Brain pericyte (primary cell): Measurements from ENCODE around the gene MPLKIP.
"Not testable (repeated sequence)": the region's sequence is repeated elsewhere in the genome, so short reads cannot be mapped to it uniquely, and the experiment has no call there.

Experiments used
- DNase-seq: peaks from one replicate; pipeline ENCODE4 v3.0.0-alpha.2; 2012; ENCODE audit warnings: low read depth, low spot score

Gene MPLKIP

DNA sequence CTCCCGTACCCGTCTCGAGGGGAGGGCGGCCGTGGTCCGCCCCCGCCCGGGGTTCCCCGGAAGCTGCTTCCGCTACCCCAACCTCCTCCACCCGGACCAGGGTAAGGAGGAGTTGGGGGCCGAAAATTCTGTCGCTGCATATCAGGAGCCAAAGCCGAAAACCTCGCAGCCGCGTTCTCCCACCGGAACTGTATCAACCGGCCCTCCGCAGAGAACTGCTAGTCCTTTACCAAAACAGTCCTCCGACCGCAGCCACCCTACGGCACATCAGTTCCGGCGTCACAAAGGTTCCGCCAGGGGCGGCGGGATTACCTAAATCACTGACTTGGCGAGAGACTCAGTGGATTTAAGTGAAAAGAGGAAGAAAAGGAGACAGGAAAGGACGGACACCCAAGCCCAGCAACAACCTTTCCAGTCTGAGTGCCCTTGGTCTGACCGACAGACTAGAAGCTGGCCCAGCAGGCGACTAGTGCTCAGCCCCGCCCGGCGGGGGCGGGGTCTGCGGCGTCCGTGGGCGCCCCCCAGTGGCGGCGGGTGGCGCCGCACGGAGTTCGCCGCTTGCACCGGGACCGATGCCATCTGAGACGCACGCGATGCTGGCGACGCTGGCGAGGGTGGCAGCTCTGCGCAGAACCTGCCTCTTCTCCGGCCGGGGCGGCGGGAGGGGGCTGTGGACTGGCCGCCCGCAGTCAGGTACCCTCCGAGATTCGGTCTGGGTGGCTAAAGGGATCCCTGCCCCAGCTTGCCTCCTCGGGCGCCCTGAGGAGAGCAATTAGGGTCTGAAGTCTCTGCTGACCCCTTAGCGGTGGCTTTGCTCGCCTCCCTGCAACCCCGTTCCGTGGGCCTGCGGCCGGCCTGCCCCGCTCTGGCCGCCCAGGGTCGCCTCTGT lies at the start of gene MPLKIP, which contains the start of gene SUGCT:
Gene MPLKIP (minus strand): TSS at position 195 of the 889 bp plus-strand sequence. CDS start 55 bp downstream, at position 140.
Gene SUGCT (plus strand): TSS at position 578 of the 889 bp plus-strand sequence.
- peak; percentile 84 for DNase-seq

DNA sequence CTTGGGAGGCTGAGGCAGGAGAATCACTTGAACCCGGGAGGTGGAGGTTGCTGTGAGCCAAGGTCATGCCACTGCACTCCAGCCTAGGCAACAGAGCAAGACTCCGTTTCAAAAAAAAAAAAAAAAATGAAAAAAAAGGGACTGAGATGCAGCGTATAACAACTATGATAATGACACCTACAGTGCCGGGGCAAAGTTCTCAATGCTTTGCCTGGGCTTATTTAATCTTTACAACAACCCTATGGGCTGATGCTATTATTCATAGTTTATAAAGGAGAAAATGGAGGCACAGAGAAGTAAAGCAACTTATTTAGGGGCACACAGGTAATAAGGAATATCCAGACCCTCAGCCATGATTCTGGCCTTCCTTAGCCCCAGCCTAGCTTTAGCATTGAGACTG lies 48.0 kb upstream of the MPLKIP start:
- DNase-seq, result no peak

DNA sequence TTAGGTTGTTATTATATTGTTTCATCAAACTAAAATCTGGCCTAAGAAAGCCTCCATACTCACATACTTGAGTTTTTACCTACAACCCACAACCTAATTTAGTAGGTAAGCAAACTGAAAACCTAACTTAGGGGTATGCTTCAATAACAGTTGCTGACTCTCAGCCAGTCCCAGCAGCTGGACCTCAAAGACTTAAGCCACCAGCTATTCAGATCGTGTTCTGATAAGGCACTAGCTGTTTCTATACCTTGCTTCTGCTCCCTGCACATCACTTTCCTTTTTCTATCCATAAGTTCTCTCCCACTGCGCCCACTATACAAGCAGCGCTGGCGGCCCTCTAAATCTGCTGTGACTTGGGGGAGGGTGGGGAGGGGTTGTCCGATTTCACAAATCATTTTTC lies 42.6 kb upstream of the MPLKIP start:
- DNase-seq, result no peak

DNA sequence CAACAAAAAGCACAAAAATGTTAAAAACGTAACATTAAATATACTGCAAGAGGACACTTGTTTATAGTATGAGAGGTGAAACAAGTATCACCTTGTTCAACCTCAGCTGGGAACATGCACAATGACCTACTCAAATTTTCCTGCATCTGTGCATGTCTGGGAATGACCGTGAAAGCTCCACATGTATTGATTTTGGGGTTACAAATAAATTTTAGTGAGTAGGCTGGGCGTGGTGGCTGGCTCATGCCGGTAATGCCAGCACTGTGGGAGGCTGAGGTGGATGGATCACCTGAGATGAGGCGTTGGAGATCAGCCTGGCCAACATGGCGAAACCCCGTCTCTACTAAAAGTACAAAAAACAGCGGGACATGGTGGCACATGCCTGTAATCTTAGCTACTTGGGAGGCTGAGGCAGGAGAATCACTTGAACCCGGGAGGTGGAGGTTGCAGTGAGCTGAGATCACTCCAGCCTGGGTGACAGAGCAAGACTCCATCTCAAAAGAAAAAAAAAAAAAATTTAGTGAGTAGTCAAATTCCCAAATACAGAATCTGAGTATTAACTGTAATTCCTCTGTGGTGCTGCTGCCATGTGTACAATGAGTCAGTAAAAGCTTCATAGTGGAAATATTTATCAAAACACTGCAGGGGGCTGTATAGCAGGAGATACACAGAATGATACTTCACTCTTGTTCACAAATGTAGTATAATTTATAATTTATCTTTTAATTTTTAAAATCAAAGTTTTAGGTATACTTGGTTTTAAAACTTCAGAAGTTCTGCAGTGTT lies 41.5 kb upstream of the MPLKIP start:
- DNase-seq, result no peak

DNA sequence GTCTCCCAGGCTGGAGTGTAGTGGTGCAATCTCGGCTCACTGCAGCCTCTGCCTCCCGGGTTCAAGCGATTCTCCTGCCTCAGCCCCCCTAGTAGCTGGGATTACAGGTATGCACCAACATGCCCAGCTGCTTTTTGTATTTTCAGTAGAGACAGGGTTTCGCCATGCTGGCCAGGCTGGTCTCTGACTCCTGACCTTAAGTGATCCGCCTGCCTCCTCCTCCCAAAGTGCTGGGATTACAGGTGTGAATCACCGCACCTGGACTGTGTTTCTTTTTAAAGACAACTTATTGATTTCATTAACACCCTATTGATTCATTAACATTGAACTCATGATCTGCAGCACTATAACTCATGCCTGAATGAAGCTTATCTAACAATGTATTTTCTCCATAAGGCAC lies 40.8 kb upstream of the MPLKIP start:
- DNase-seq, result not testable (repeated sequence)

DNA sequence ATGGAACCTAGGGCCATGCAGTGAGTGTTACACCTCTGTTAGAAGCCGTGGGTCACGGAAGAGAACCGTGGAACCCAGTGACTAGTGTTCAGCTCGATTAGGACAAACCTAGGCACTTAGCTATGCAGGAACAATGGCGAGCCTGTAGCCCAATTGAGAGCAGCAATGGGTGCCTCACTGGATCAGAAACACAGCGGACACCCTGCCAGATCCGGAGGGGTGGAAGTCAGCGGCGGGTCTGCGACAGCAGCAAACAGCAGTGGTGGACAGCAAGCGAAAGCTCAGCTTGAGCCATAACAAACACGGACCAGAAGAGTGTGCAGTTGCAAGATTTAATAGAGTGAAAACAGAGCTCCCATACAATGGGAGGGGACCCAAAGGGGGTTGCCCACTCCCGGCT lies 38.7 kb upstream of the MPLKIP start:
- not testable (repeated sequence) for DNase-seq

DNA sequence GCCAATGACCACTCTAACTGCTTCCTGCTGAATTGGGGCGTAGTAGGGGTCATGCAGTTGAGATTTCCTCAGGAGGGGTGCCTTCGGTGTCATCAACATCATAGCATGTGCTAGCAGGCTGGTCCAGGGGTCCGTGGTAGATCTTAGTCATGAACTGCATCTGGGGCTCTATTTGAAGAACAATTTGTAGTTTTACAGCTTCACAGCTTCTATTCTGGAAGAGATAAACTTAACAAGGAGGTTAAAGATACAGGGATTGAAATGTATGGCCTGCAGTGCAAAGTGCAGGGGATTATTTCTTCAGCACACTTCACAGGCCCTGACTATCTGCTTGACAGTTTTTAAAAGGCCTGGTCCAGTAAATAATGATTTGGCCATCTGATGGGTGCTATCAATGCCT lies 33.8 kb upstream of the MPLKIP start:
- DNase-seq, result not testable (repeated sequence)

DNA sequence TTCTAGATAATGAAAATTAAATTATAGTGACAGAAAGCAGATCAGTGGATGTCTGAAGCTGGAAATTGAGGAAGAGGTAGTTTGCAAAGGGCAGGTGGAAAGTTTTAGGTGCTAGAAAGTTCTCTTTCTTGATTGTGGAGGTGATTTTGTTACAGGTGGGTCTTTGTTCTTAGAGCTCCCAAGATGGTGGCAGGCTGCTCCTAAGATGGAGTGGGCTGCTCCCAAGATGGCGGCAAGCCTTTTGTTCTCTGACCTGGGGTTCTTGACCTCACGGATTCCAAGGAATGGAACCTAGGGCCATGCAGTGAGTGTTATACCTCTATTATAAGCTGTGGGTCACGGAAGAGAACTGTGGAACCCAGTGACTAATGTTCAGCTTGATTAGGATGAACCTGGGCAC lies 32.9 kb upstream of the MPLKIP start:
- no peak for DNase-seq

DNA sequence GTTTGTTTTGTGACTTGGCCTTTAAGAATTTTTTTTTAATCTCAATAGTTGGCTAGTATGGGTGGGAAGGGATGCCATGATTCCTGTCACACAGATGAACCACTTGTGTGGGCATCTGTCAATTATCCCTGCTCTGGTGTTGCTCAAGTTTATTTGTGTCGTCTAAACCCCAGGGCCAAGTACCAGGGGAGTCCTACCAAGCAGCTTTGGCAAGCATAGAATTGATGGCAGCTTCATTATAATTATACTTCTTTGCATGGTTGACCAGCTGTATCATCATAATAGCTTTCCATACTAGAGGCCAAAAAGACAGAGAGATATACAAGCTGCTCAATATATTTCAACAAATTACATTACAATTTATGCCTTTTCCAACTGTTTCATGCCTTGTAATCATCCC lies 30.8 kb upstream of the MPLKIP start:
- DNase-seq, result no peak

DNA sequence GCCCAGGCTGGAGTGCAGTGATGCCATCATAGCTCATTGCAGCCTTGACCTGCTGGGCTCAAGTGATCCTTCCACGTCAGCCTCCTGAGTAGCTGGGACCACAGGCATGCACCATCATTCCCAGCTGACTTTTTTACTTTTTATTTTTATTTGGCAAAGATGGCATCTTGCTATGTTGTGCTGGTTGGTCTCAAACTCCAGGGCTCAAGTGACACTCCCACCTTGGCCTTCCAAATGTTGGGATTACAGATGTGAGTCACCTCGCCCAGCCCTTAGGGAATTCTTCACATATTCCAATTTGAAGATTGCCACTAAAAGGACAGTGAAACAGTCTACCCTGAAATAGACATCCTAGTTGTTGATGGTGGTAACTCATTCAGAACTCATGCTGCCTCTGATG lies 28.1 kb upstream of the MPLKIP start:
- no peak for DNase-seq

DNA sequence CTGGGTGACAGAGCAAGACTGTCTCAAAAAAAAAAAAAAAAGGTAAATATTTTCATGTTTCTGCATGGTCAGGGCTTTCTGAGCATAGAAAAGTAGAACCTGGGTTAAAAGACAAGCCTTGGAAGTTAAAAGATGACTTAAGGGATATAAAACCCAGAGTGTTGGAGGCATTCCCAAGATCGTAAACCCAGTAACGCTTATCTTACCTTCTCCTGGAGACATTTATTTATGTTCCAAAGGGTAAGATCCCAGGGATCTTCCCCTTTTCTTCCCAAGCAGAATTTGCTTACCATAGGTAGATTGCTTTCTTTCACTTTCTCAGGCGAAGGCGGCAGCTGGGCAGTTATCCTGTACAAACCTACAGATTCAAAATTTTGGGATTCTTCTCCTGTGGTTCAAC lies 22.6 kb upstream of the MPLKIP start:
- no peak for DNase-seq

DNA sequence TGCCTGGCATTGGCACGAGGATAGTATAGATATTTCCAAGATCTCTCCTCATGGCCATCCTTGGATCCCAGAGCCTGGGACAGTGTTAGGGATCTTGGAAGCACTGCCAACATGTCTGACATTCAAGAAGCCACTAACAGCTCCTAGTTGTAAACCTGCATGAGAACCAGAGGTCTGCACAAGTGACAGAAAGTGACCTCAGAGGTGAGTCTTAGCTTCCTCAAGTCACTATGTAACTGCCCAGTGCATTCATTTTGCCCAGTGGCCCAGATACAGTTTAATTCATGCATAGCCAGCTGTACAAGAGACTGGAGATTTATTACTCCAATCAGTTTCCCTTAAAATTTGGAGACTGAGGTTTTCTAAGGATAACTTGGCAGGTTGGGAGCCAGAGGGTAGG lies 17.1 kb upstream of the MPLKIP start:
- no peak for DNase-seq

DNA sequence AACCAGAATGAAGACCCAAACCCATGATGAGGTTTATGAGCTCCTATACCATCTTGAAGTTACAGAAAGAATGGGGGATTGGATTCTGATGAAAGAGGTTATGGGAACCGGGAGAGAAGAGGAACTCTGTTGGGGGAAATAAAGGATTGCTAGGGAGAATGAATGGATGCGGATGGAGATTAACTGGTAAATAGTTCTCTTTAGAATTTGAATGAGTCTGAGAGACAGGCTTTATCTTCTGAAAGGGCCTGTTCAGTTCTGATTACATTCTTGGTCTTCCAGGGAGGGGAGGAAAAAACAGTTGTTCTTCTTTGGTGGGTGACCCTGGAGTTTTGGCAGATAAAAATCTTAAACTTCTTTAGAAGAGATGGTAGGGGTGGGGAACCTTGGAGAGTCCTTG lies 14.2 kb upstream of the MPLKIP start:
- DNase-seq, result no peak

DNA sequence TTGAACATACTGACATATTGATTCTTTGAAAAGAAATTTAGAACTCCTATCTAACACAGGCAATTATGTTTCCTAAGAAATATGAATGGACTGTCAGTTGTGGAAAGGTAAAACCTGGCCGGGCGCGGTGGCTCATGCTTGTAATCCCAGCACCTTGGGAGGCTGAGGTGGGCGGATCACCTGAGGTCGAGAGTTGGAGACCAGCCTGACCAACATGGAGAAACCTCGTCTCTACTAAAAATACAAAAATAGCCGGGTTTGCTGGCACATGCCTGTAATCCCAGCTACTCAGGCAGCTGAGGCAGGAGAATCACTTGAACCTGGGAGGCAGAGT lies 13.8 kb upstream of the MPLKIP start:
- not testable (repeated sequence) for DNase-seq

DNA sequence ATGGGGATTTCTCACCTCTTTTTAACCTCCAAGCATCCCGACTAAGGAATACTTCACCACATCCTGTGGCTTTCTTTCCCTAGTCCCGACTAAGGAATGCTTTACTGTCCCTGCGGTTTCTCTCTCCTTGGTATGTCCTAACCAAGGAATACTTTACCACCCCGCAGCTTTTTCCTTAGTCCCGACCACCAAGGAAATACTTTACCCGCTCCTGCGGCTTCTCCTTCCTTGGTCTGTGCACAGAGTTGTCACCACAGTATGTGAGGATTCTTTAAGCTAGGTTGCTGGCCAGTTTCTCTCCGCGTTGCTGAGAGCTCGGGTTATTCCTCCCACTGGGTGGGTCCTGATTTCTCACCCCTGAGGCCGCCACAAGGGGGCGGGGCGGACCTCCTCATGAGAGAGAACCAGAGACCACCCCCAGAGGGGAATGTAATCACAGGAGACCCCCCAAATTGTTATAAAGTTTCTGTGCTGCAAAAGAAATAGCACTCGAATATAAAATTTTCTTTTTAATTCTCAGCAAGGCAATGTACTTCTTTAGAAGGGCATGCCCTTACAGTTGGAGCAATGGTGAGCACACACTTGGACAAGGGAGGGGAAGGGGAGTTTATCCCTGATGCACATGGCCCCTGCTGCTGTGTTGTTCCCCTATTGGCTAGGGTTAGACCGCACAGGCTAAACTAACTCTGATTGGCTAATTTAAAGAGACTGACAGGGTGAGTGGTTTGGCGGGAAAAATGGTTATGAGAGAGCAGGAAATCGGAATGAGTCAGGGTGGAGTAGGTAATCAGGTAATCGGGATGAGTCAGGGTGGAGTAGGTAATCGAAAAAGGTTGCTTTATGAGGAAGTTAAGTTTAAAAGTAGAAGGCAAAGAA lies 13.2 kb upstream of the MPLKIP start:
- DNase-seq, result no peak

DNA sequence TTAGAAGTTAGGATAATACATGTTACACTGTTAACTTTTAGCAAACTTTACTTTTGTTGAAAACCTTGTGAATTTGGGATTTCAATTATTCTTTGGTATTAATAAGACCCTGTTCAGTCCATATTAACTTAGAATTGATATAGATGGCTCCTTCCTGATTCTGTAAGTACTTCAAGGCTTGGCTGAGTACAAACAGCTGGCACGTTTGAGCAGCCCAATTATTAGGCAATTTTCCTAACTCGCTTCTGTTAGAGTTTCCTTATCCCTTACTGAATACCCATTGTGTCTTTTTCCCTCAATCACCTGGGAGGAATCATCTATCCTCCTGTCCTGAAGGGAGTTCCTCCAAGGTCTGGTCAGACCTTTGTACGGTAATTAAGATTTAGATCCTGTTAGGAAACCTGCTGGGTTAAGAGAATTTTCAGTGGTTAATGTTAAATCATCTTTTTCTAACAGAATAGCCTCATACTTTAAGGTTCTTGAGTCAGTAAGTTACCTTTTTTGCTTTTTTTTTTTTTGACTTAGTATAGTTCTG lies 11.2 kb upstream of the MPLKIP start:
- DNase-seq, result not testable (repeated sequence)

DNA sequence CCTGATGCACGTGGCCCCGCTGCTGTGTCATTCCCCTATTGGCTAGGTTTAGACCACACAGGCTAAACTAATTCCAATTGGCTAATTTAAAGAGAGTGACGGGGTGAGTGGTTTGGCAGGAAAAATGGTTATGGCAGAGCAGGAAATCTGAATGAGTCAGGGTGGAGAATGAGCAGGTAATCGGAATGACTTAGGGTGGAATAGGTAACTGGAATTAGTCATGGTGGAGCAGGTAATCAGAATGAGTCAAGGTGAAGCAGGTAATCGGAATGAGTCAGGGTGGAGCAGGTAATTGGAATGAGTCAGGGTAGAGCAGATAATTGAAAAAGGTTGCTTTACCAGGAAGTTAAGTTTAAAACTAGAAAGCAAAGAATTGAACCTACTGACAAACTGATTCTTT lies 7.5 kb upstream of the MPLKIP start:
- not testable (repeated sequence) for DNase-seq

DNA sequence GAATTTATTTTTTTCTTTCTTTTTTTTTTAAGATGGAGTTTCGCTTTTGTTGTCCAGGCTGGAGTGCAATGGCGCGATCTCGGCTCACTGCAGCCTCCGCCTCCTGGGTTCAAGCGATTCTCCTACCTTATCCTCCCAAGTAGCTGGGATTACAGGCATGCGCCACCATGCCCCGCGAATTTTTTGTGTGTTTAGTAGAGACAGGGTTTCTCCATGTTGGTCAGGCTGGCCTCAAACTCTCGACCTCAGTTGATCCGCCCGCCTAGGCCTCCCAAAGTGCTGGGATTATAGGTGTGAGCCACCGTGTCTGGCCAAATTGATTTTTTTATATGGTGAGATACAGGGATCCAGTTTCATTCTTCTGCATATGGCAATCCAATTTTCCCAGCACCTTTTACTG lies 5.5 kb upstream of the MPLKIP start:
- not testable (repeated sequence) for DNase-seq

DNA sequence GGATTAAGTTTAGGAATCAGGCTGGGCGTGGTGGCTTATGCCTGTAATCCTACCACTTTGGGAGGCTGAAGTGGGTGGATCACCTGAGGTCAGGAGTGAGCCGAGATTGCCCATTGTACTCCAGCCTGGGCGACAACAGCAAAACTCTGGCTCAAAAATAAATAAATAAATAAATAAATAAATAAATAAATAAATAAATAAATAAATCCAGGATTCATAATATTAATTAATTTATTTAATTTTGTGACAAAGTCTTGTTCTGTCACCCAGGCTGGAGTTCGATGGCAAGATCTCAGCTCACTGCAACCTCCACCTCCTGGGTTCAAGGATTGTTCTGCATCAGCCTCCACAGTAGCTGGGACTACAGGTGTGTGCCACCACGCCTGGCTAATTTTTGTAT lies 4.6 kb upstream of the MPLKIP start:
- no peak for DNase-seq

DNA sequence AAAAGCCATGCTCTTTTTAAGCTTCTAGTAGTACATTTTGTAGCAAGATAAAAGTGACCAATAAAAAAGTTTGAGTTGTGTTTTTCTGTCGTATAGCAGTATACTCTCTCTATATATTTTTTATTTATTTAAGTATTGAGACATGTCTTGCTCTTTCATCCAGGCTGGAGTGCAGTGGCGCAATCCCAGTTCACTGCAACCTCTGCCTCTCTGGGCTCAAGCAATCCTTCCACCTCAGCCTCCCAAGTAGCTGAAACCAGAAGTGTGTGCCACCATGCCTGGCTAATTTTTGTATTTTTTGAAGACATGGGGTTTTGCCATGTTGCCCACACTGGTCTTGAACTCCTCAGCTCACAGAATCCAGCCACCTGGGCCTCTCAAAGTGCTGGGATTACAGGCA lies 3.1 kb upstream of the MPLKIP start:
- no peak for DNase-seq

DNA sequence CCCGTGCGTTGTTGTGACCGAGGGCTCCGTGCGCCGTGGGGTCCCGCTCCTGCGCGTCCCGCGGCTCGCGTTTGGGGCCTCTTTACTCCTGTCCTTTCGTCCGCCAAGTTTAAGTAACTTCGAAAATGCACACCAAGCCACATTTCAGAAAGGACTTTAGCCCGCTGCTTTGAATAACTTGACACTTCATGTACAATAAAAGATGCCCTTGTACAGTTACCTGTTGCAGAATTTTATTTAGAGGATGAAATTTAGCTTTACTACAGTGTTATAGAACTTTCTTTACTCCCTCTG lies 842 bp upstream of the MPLKIP start:
- DNase-seq, result no peak
